Bronchial epithelial cell (primary cell): ENCODE data around the gene UPP1. TPM values are rescaled to one million over a fixed set of nuclear protein-coding genes. Genes with fewer than 3 reads are reported as not detected.
A peak's percentile ranks its signal among the peaks of the same experiment; 100 is the strongest.

Experiments
- DNase-seq: peaks from one replicate; pipeline ENCODE4 v3.0.0-alpha.2; 2010; ENCODE audit warnings: low read depth
- FAIRE-seq: peaks from 2 replicates; lab custom pipeline; 2011; peaks lifted over from hg19 to GRCh38; lab: Jason Lieb, UNC
- H3K27me3 ChIP-seq: 2 replicates; pipeline ENCODE4 v1.5.1; 2011; ENCODE audit warnings: low read length; ENCODE audit not compliant: control insufficient read depth, insufficient read depth
- H3K36me3 ChIP-seq: 2 replicates; pipeline ENCODE4 v1.5.1; 2011; ENCODE audit warnings: low read length; ENCODE audit not compliant: control insufficient read depth, insufficient read depth
- H3K4me3 ChIP-seq: 2 replicates; pipeline ENCODE4 v1.5.1; 2011; ENCODE audit warnings: mild to moderate bottlenecking, low read depth, low read length, control low read depth
- CTCF ChIP-seq: IDR thresholded peaks from 2 replicates; pipeline ENCODE4 v1.5.1; 2011; ENCODE audit warnings: mild to moderate bottlenecking, moderate library complexity, low read length, control low read depth, inconsistent platforms; ENCODE audit not compliant: insufficient read depth, severe bottlenecking
- total RNA-seq: library from RNA; depleted of rRNA; stranded (reverse); fragments of >200 nt; gene quantifications from 2 replicates; pipeline ENCODE4 v1.2.1, GENCODE V29; 2014

Gene UPP1
- total RNA-seq, 1 donor from 2014 or later, result 762 TPM

- FAIRE-seq (no peak), DNase-seq (no peak)
- TF ChIP-seq CTCF, result no peak
- Histone ChIP-seq H3K4me3 (no peak overlapping the region), H3K36me3 (no peaks in the 10 kb centered on the region), H3K27me3 (no peaks in the 10 kb centered on the region)
Measured at GRCh38 chr7:48045195-48045765, 43.8 kb upstream of the UPP1 start.

DNA sequence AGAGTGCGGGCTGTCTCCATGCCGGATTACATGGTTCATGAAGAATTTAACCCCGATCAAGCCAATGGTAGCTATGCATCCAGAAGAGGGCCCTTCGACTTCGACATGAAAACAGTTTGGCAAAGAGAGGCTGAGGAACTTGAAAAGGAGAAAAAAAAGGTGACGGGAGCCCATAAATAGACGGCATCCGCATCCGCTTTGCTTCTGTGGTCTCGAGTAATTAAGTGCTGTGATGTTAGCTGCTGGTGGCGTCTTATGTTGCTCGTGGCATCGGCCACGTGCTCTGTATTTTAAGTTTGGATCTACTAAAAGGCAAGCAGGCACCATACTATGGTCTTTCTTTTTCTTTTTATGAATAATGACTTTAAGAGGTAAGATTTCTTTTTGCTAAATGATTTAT is 42.6 kb upstream of the UPP1 start:
- Histone ChIP-seq H3K36me3 (no peaks in the 10 kb centered on the region), H3K27me3 (no peaks in the 10 kb centered on the region), H3K4me3 (no peak overlapping the region)
- FAIRE-seq (no peak), DNase-seq (no peak)
- TF ChIP-seq CTCF, result no peak

GRCh38 chr7:48048113-48048512 is 41.0 kb upstream of the UPP1 start:
- FAIRE-seq, result peak; percentile 84
- Histone ChIP-seq H3K36me3 (no peaks in the 10 kb centered on the region), H3K27me3 (no peaks in the 10 kb centered on the region), H3K4me3 (no peak overlapping the region)
- TF ChIP-seq CTCF, result no peak
- DNase-seq, result no peak

GRCh38 chr7:48049850-48050249 is 39.2 kb upstream of the UPP1 start:
- DNase-seq (no peak), FAIRE-seq (no peak)
- no peaks in the 10 kb centered on the region for H3K36me3 ChIP-seq
- no peak overlapping the region for H3K4me3 ChIP-seq
- no peak for TF ChIP-seq CTCF
- H3K27me3 ChIP-seq, result no peaks in the 10 kb centered on the region

GRCh38 chr7:48052748-48053147 is 36.3 kb upstream of the UPP1 start:
- DNase-seq (peak; percentile 79), FAIRE-seq (no peak)
- TF ChIP-seq CTCF, result no peak
- Histone ChIP-seq H3K27me3 (no peaks in the 10 kb centered on the region), H3K4me3 (no peak overlapping the region), H3K36me3 (no peaks in the 10 kb centered on the region)

DNA sequence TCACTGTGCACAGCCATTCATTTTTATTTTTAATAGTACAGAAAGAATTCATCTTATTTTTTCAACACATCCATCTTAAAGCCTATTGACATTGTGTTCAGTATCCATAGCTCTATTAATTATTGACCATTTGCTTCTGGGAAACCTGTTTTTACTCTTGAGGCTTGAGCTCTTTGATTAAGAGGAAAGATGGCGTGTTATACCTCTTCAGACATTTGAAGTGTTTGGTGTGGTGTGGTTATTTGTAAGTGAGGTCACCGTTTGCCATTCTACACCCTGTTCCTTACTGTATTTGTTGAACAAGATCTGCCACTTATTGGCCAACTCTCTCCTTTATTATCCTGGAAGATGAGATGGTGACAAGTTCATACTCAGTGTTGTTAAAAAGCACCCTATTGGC is 35.3 kb upstream of the UPP1 start:
- DNase-seq (peak; percentile 59), FAIRE-seq (peak; percentile 28)
- H3K27me3 ChIP-seq, result no peaks in the 10 kb centered on the region
- H3K4me3 ChIP-seq, result no peak overlapping the region
- no peak for TF ChIP-seq CTCF
- no peaks in the 10 kb centered on the region for H3K36me3 ChIP-seq
